ENCODE data around the gene GP9.

DNA sequence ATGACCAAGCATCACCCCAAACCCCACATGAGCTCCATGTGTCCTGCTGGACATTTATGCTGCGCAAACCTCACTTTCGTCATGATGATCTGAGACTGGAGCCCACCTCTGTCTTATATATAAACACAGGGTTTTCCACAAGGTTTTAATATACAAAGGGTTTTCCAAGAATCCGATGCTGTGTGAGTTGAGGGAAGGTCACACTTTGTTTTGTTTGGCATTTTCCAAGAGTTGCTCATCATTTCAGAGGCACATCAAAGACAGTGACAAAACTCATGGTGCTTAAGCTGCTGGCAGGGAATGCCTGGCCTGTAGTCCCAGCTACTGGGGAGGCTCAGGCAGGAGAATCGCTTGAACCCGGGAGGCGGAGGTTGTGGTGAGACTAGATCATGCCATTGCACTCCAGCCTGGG lies 39.4 kb upstream of the GP9 start:
- TF ChIP-seq, protein P1, sequence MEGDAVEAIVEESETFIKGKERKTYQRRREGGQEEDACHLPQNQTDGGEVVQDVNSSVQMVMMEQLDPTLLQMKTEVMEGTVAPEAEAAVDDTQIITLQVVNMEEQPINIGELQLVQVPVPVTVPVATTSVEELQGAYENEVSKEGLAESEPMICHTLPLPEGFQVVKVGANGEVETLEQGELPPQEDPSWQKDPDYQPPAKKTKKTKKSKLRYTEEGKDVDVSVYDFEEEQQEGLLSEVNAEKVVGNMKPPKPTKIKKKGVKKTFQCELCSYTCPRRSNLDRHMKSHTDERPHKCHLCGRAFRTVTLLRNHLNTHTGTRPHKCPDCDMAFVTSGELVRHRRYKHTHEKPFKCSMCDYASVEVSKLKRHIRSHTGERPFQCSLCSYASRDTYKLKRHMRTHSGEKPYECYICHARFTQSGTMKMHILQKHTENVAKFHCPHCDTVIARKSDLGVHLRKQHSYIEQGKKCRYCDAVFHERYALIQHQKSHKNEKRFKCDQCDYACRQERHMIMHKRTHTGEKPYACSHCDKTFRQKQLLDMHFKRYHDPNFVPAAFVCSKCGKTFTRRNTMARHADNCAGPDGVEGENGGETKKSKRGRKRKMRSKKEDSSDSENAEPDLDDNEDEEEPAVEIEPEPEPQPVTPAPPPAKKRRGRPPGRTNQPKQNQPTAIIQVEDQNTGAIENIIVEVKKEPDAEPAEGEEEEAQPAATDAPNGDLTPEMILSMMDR (IDR thresholded peaks at IDR 0.05) = no peak
- TF ChIP-seq ZFX (IDR thresholded peaks at IDR 0.05; ENCODE audit: borderline replicate concordance) = no peak

Data from 22Rv1 (cell line).